ENCODE results near the gene FHL1.

The FHL1 gene

DNA sequence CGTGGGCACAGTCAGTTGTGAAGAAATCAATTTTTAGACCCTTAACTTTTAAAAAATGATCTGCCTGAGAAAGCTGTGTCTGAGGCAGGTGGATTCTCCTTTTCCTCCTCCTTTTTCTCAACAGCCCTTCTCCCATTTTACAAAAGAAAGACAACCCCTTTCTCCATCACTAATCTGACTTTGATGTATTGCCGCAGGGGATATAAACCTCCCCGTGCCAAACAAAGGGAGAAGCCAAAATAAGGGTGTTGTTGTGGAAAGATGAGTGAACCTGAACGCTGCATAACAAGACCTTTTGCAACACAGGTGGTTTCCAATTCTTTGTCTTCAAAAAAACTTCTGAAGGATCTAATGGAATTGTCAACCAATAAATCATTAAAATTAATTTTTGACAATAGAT lies 8.4 kb upstream of the FHL1 start:
- Histone ChIP-seq H3K27ac (ENCODE audit: low read depth, low read length) (no peak overlapping the region), H3K36me3 (ENCODE audit: control insufficient read depth in 1 of 2, insufficient read depth in 2 of 2, low read length in 2 of 2) (no peaks in the 10 kb centered on the region), H3K4me2 (ENCODE audit: low read length) (no peak overlapping the region), H3K9ac (ENCODE audit: low read length) (no peak overlapping the region), H2AFZ (ENCODE audit: insufficient read depth, low read length, poor library complexity) (no peak overlapping the region), H3K79me2 (ENCODE audit: control insufficient read depth, insufficient read depth, low read length, poor library complexity) (no peaks in the 10 kb centered on the region), H3K79me1 (ENCODE audit: low read length) (no peaks in the 10 kb centered on the region), H2AK5ac (ENCODE audit: low read length) (no peak overlapping the region), H3K9me3 (ENCODE audit: insufficient read depth, low read depth, low read length) (no peaks in the 10 kb centered on the region), H3K23ac (ENCODE audit: low read length) (no peak overlapping the region), H3K4me1 (ENCODE audit: control insufficient read depth in 1 of 2, insufficient read depth in 2 of 2, low read length in 2 of 2) (no peaks in the 10 kb centered on the region), H4K8ac (ENCODE audit: low read depth, low read length) (no peak overlapping the region), H3K14ac (ENCODE audit: low read length) (no peak overlapping the region), H2BK5ac (ENCODE audit: low read depth, low read length, poor library complexity) (no peak overlapping the region), H4K12ac (ENCODE audit: low read depth, low read length) (no peak overlapping the region), H2BK120ac (ENCODE audit: insufficient read depth, low read length, poor library complexity) (no peak overlapping the region), H4K91ac (ENCODE audit: low read depth, low read length) (no peak overlapping the region), H3K4ac (ENCODE audit: low read depth, low read length) (no peak overlapping the region), H3K4me3 (ENCODE audit: low read depth, low read length) (no peak overlapping the region), H3K27me3 (ENCODE audit: insufficient read depth, low read length) (no peaks in the 10 kb centered on the region), H3K18ac (ENCODE audit: low read length) (no peak overlapping the region), H2BK12ac (ENCODE audit: low read length) (no peak overlapping the region)
- WGBS (ENCODE audit: extremely low coverage, insufficient coverage, insufficient read length): no CpG with 5 or more reads among the region's 4 CpGs
- DNase-seq: no peak

GRCh38 chrX:136141569-136141968 lies 5.8 kb upstream of the FHL1 start:
- no peak overlapping the region for H2BK120ac ChIP-seq (ENCODE audit: insufficient read depth, low read length, poor library complexity)
- H2AFZ ChIP-seq (ENCODE audit: insufficient read depth, low read length, poor library complexity): no peak overlapping the region
- peaks cover 1% of the 10 kb centered on the region for H3K27me3 ChIP-seq (ENCODE audit: insufficient read depth, low read length)

GRCh38 chrX:136142592-136142991 lies 4.7 kb upstream of the FHL1 start:
- Histone ChIP-seq H3K79me1 (ENCODE audit: low read length) (no peaks in the 10 kb centered on the region), H2BK12ac (ENCODE audit: low read length) (no peak overlapping the region), H3K14ac (ENCODE audit: low read length) (no peak overlapping the region), H3K79me2 (ENCODE audit: control insufficient read depth, insufficient read depth, low read length, poor library complexity) (no peaks in the 10 kb centered on the region), H2AK5ac (ENCODE audit: low read length) (no peak overlapping the region), H3K4me2 (ENCODE audit: low read length) (no peak overlapping the region), H3K4me3 (ENCODE audit: low read depth, low read length) (no peak overlapping the region), H4K91ac (ENCODE audit: low read depth, low read length) (no peak overlapping the region), H3K18ac (ENCODE audit: low read length) (no peak overlapping the region), H2BK5ac (ENCODE audit: low read depth, low read length, poor library complexity) (no peak overlapping the region), H2AFZ (ENCODE audit: insufficient read depth, low read length, poor library complexity) (no peak overlapping the region), H4K8ac (ENCODE audit: low read depth, low read length) (no peak overlapping the region), H3K4ac (ENCODE audit: low read depth, low read length) (no peak overlapping the region), H4K12ac (ENCODE audit: low read depth, low read length) (no peak overlapping the region), H3K4me1 (ENCODE audit: control insufficient read depth in 1 of 2, insufficient read depth in 2 of 2, low read length in 2 of 2) (no peaks in the 10 kb centered on the region), H2BK120ac (ENCODE audit: insufficient read depth, low read length, poor library complexity) (no peak overlapping the region), H3K27me3 (ENCODE audit: insufficient read depth, low read length) (peaks cover 8% of the 10 kb centered on the region), H3K27ac (ENCODE audit: low read depth, low read length) (no peak overlapping the region), H3K9ac (ENCODE audit: low read length) (no peak overlapping the region), H3K9me3 (ENCODE audit: insufficient read depth, low read depth, low read length) (no peaks in the 10 kb centered on the region), H3K36me3 (ENCODE audit: control insufficient read depth in 1 of 2, insufficient read depth in 2 of 2, low read length in 2 of 2) (no peaks in the 10 kb centered on the region), H3K23ac (ENCODE audit: low read length) (no peak overlapping the region)
- DNase-seq: no peak
- no CpG with 5 or more reads among the region's 3 CpGs for WGBS (ENCODE audit: extremely low coverage, insufficient coverage, insufficient read length)

More at GRCh38 chrX:136141569-136141968, 5.8 kb upstream of the FHL1 start:
- no peak overlapping the region for H3K9ac ChIP-seq (ENCODE audit: low read length)
- no peak overlapping the region for H2AK5ac ChIP-seq (ENCODE audit: low read length)
- no peak overlapping the region for H3K23ac ChIP-seq (ENCODE audit: low read length)
- H3K79me1 ChIP-seq (ENCODE audit: low read length): no peaks in the 10 kb centered on the region
- H4K12ac ChIP-seq (ENCODE audit: low read depth, low read length): no peak overlapping the region
- H3K4me2 ChIP-seq (ENCODE audit: low read length): no peak overlapping the region
- H3K79me2 ChIP-seq (ENCODE audit: control insufficient read depth, insufficient read depth, low read length, poor library complexity): no peaks in the 10 kb centered on the region
- no peak for DNase-seq
- H3K4ac ChIP-seq (ENCODE audit: low read depth, low read length): no peak overlapping the region
- H3K36me3 ChIP-seq (ENCODE audit: control insufficient read depth in 1 of 2, insufficient read depth in 2 of 2, low read length in 2 of 2): no peaks in the 10 kb centered on the region
- no peaks in the 10 kb centered on the region for H3K4me1 ChIP-seq (ENCODE audit: control insufficient read depth in 1 of 2, insufficient read depth in 2 of 2, low read length in 2 of 2)
- no peak overlapping the region for H3K4me3 ChIP-seq (ENCODE audit: low read depth, low read length)
- no peak overlapping the region for H3K18ac ChIP-seq (ENCODE audit: low read length)
- H3K9me3 ChIP-seq (ENCODE audit: insufficient read depth, low read depth, low read length): no peaks in the 10 kb centered on the region
- WGBS (ENCODE audit: extremely low coverage, insufficient coverage, insufficient read length): no CpG with 5 or more reads among the region's 3 CpGs
- H3K14ac ChIP-seq (ENCODE audit: low read length): no peak overlapping the region
- no peak overlapping the region for H3K27ac ChIP-seq (ENCODE audit: low read depth, low read length)
- no peak overlapping the region for H2BK5ac ChIP-seq (ENCODE audit: low read depth, low read length, poor library complexity)
- H4K91ac ChIP-seq (ENCODE audit: low read depth, low read length): no peak overlapping the region
- H2BK12ac ChIP-seq (ENCODE audit: low read length): no peak overlapping the region
- no peak overlapping the region for H4K8ac ChIP-seq (ENCODE audit: low read depth, low read length)

GRCh38 chrX:136143711-136144110 lies 3.6 kb upstream of the FHL1 start:
- no peak overlapping the region for H2BK12ac ChIP-seq (ENCODE audit: low read length)
- no peak overlapping the region for H3K9ac ChIP-seq (ENCODE audit: low read length)
- no peak overlapping the region for H3K4me3 ChIP-seq (ENCODE audit: low read depth, low read length)
- no peak overlapping the region for H2BK5ac ChIP-seq (ENCODE audit: low read depth, low read length, poor library complexity)
- no peak overlapping the region for H2AK5ac ChIP-seq (ENCODE audit: low read length)
- no peak overlapping the region for H3K23ac ChIP-seq (ENCODE audit: low read length)
- no peak overlapping the region for H4K91ac ChIP-seq (ENCODE audit: low read depth, low read length)
- H2BK120ac ChIP-seq (ENCODE audit: insufficient read depth, low read length, poor library complexity): no peak overlapping the region
- H4K12ac ChIP-seq (ENCODE audit: low read depth, low read length): no peak overlapping the region
- H2AFZ ChIP-seq (ENCODE audit: insufficient read depth, low read length, poor library complexity): no peak overlapping the region
- H3K27me3 ChIP-seq (ENCODE audit: insufficient read depth, low read length): peaks cover 10% of the 10 kb centered on the region
- H3K4me1 ChIP-seq (ENCODE audit: control insufficient read depth in 1 of 2, insufficient read depth in 2 of 2, low read length in 2 of 2): peaks cover 0 to 2% of the 10 kb centered on the region in 2 experiments
- H3K79me1 ChIP-seq (ENCODE audit: low read length): no peaks in the 10 kb centered on the region
- DNase-seq: peak in 1 of 2 donors; percentile 18
- H4K8ac ChIP-seq (ENCODE audit: low read depth, low read length): no peak overlapping the region
- H3K9me3 ChIP-seq (ENCODE audit: insufficient read depth, low read depth, low read length): no peaks in the 10 kb centered on the region
- no peak overlapping the region for H3K18ac ChIP-seq (ENCODE audit: low read length)
- no peak overlapping the region for H3K27ac ChIP-seq (ENCODE audit: low read depth, low read length)
- H3K79me2 ChIP-seq (ENCODE audit: control insufficient read depth, insufficient read depth, low read length, poor library complexity): no peaks in the 10 kb centered on the region
- no peaks in the 10 kb centered on the region for H3K36me3 ChIP-seq (ENCODE audit: control insufficient read depth in 1 of 2, insufficient read depth in 2 of 2, low read length in 2 of 2)
- no CpG with 5 or more reads among the region's 8 CpGs for WGBS (ENCODE audit: extremely low coverage, insufficient coverage, insufficient read length)
- H3K4me2 ChIP-seq (ENCODE audit: low read length): no peak overlapping the region
- H3K14ac ChIP-seq (ENCODE audit: low read length): no peak overlapping the region
- no peak overlapping the region for H3K4ac ChIP-seq (ENCODE audit: low read depth, low read length)

All from trophoblast cell (in vitro differentiated cells and primary cell).